Panc1 (cell line): ENCODE data around the gene MRPL55. TPM values are rescaled to one million over a fixed set of nuclear protein-coding genes. Genes with fewer than 3 reads are reported as not detected.
A peak's percentile ranks its signal among the peaks of the same experiment; 100 is the strongest.

Experiments used
- ATAC-seq: fragments of 200-7000 bp; cut with Tn5 transposase; 2 replicates; pipeline ENCODE4 v1.9.1; 2020; ENCODE audit warnings: mild to moderate bottlenecking, moderate library complexity
- BruUV-seq: library from RNA; stranded (reverse); fragments of 400-500 nt; replicated peaks from 2 replicates; lab custom pipeline; 2021; lab: Mats Ljungman, UMichigan
- CTCF ChIA-PET: fragments of 300-600 bp; sonication (Branson Sonifier 250); formaldehyde crosslinking; loops from one replicate; lab custom pipeline; 2022; ENCODE audit warnings: antibody characterized with exemption; lab: Charles Lee
- POLR2A ChIA-PET: fragments of 300-600 bp; sonication (Branson Sonifier 250); formaldehyde crosslinking; loops from one replicate; lab custom pipeline; 2022; ENCODE audit warnings: antibody characterized with exemption; lab: Charles Lee
- DNase-seq: peaks from one replicate; pipeline ENCODE4 v3.0.0-alpha.2; 2010; ENCODE audit warnings: low read depth, low spot score
- H3K27ac ChIP-seq: 2 replicates; pipeline ENCODE4 v1.5.1; 2011; ENCODE audit warnings: mild to moderate bottlenecking, low read length, inconsistent platforms
- H3K27me3 ChIP-seq: fragments of 200-500 bp; sonication (Bioruptor generic); 2 replicates; pipeline ENCODE4 v1.6.0; 2014; ENCODE audit warnings: low read length, inconsistent platforms; ENCODE audit not compliant: control insufficient read depth, insufficient read depth
- H3K36me3 ChIP-seq: fragments of 200-500 bp; sonication (Bioruptor generic); 2 replicates; pipeline ENCODE4 v1.5.1; 2014; ENCODE audit warnings: inconsistent platforms, mild to moderate bottlenecking, low read length, moderate library complexity; ENCODE audit not compliant: control insufficient read depth, insufficient read depth
- H3K4me1 ChIP-seq: 2 replicates; pipeline ENCODE4 v1.5.1; 2011; ENCODE audit warnings: inconsistent platforms, mild to moderate bottlenecking, low read length, moderate library complexity; ENCODE audit not compliant: control insufficient read depth, insufficient read depth
- H3K4me3 ChIP-seq, 2 experiments: 2 replicates each; pipeline ENCODE4 v1.5.1; 2011 to 2012; ENCODE audit warnings: low read depth in 2 of 2, low read length in 2 of 2, mild to moderate bottlenecking in 2 of 2, inconsistent platforms in 1 of 2, moderate library complexity in 1 of 2
- H3K9me3 ChIP-seq: fragments of 200-500 bp; sonication (Bioruptor generic); 2 replicates; pipeline ENCODE4 v1.5.1; 2014; ENCODE audit warnings: low read depth, mild to moderate bottlenecking, inconsistent platforms, low read length, moderate library complexity; ENCODE audit not compliant: control insufficient read depth, insufficient read depth
- CTCF ChIP-seq: fragments of 450-650 bp; IDR thresholded peaks from 2 replicates; pipeline ENCODE4 v1.5.1; 2017; ENCODE audit warnings: mild to moderate bottlenecking
- POLR2AphosphoS5 ChIP-seq: IDR thresholded peaks from 2 replicates; pipeline ENCODE4 v1.6.1; 2012; ENCODE audit warnings: mild to moderate bottlenecking, low read depth, low read length, moderate library complexity
- REST ChIP-seq, 2 experiments: IDR thresholded peaks; 2 replicates each; pipeline ENCODE4 v1.6.1; 2011 to 2012; ENCODE audit warnings: low read depth in 2 of 2, control low read depth in 1 of 2, low read length in 1 of 2, mild to moderate bottlenecking in 1 of 2, moderate library complexity in 1 of 2; ENCODE audit not compliant: insufficient read depth in 1 of 2
- SIN3A ChIP-seq: IDR thresholded peaks from 2 replicates; pipeline ENCODE4 v1.6.1; 2012; ENCODE audit warnings: low read depth, mild to moderate bottlenecking, low read length, moderate library complexity, borderline replicate concordance; ENCODE audit not compliant: insufficient read depth
- TCF7L2 ChIP-seq: IDR thresholded peaks from 2 replicates; pipeline ENCODE4 v1.6.1; 2011; ENCODE audit warnings: mild to moderate bottlenecking, low read depth, low read length, inconsistent platforms
- in situ Hi-C: cut with HindIII; loops from 2 replicates; pipeline ENCODE4 v1.10.0; 2016; ENCODE audit warnings: low sequenced_read_pairs, low pct_unique_long_range_greater_than_20kb
- intact Hi-C: fragments of 100-400 bp; cut with micrococcal nuclease; formaldehyde crosslinking; loops from one replicate; pipeline ENCODE4 v1.10.0; 2022; ENCODE audit not compliant: unreplicated experiment
- total RNA-seq: library from RNA; stranded (reverse); gene quantifications from one replicate; pipeline ENCODE4 v1.2.1, GENCODE V29; 2021; ENCODE audit not compliant: unreplicated experiment

The MRPL55 gene
- total RNA-seq, 1 experiment from 2014 or later: 53.0 TPM

GRCh38 chr1:228081578-228082213, 27.4 kb downstream of the MRPL55 start:
- ChIA-PET POLR2A (interaction anchor here (0.5 to 0.6 kb wide), 2 partner anchors 80 to 139 kb away, joined by 3 to 5 read pairs; no protein-coding TSS in a partner anchor), CTCF (no interaction called here)
- in situ Hi-C loops: no loop called here
- no TSS peak for BruUV-seq
- intact Hi-C loops: no loop called here
- H3K36me3 ChIP-seq: peaks cover 7% of the 10 kb centered on the region; the same call in 1 of the 2 replicates
- H3K27ac ChIP-seq: peak overlapping the region; percentile 78
- H3K4me3 ChIP-seq: peak overlapping the region; percentile 87 to 98
- no peak for DNase-seq
- no peaks in the 10 kb centered on the region for H3K9me3 ChIP-seq
- ATAC-seq: peak; percentile 20
- H3K27me3 ChIP-seq: no peaks in the 10 kb centered on the region
- no peak for TF ChIP-seq SIN3A
- H3K4me1 ChIP-seq: peaks cover 34% of the 10 kb centered on the region

GRCh38 chr1:228081144-228081543, 28.0 kb downstream of the MRPL55 start:
- H3K9me3 ChIP-seq: no peaks in the 10 kb centered on the region
- peak overlapping the region; percentile 76 for H3K27ac ChIP-seq
- POLR2A ChIA-PET: no interaction called here
- CTCF ChIA-PET: no interaction called here
- H3K36me3 ChIP-seq: peaks cover 7% of the 10 kb centered on the region; the same call in 1 of the 2 replicates
- peaks cover 29% of the 10 kb centered on the region for H3K4me1 ChIP-seq
- peak overlapping the region; percentile 87 to 98 for H3K4me3 ChIP-seq
- no peak for ATAC-seq
- H3K27me3 ChIP-seq: no peaks in the 10 kb centered on the region
- no peak for DNase-seq
- no TSS peak for BruUV-seq
- TF ChIP-seq REST (IDR thresholded peaks at IDR 0.05; ENCODE audit: insufficient read depth in 1 of 2, low read depth in 2 of 2, low read length in 1 of 2): no peak
- TF ChIP-seq SIN3A: no peak
- TF ChIP-seq POLR2AphosphoS5: no peak
- no peak for TF ChIP-seq TCF7L2
- no peak for TF ChIP-seq CTCF
- in situ Hi-C loops: no loop called here
- intact Hi-C loops: no loop called here

GRCh38 chr1:228079601-228080263, 29.4 kb downstream of the MRPL55 start:
- BruUV-seq: no TSS peak
- no peak for ATAC-seq

More at GRCh38 chr1:228079601-228080263, 29.4 kb downstream of the MRPL55 start:
- Histone ChIP-seq H3K27ac (no peak overlapping the region), H3K4me3 (no peak overlapping the region), H3K36me3 (peaks cover 7% of the 10 kb centered on the region; the same call in 1 of the 2 replicates), H3K27me3 (no peaks in the 10 kb centered on the region), H3K4me1 (peaks cover 15% of the 10 kb centered on the region), H3K9me3 (no peaks in the 10 kb centered on the region)
- DNase-seq: no peak
- intact Hi-C loops: no loop called here
- no peak for TF ChIP-seq SIN3A
- TF ChIP-seq REST (IDR thresholded peaks at IDR 0.05; ENCODE audit: insufficient read depth in 1 of 2, low read depth in 2 of 2, low read length in 1 of 2): no peak
- TF ChIP-seq TCF7L2: no peak
- TF ChIP-seq CTCF: no peak
- no peak for TF ChIP-seq POLR2AphosphoS5
- in situ Hi-C loops: no loop called here
- ChIA-PET CTCF (no interaction called here), POLR2A (no interaction called here)
